Esophagus squamous epithelium (tissue), 4 donors: ENCODE data around the gene VCL.

Experiments
- POLR2A ChIP-seq, 4 donors: fragments of 450-650 bp; IDR thresholded peaks; one replicate each; pipeline ENCODE4 v1.6.1; 2017; ENCODE audit warnings: antibody characterized with exemption in 4 of 4, mild to moderate bottlenecking in 4 of 4, moderate library complexity in 3 of 4
- TF ChIP-seq, protein P1 (sequence below), 6 experiments: fragments of 450-650 bp in 4 of 6; fragments of 200-600 bp in 2 of 6; sonication (generic) in 2 of 6; IDR thresholded peaks; one replicate each; pipeline ENCODE4 v1.5.1; 2016 to 2019; ENCODE audit warnings: antibody characterized with exemption in 6 of 6, mild to moderate bottlenecking in 4 of 6, moderate library complexity in 4 of 6

- TF ChIP-seq, protein P1, sequence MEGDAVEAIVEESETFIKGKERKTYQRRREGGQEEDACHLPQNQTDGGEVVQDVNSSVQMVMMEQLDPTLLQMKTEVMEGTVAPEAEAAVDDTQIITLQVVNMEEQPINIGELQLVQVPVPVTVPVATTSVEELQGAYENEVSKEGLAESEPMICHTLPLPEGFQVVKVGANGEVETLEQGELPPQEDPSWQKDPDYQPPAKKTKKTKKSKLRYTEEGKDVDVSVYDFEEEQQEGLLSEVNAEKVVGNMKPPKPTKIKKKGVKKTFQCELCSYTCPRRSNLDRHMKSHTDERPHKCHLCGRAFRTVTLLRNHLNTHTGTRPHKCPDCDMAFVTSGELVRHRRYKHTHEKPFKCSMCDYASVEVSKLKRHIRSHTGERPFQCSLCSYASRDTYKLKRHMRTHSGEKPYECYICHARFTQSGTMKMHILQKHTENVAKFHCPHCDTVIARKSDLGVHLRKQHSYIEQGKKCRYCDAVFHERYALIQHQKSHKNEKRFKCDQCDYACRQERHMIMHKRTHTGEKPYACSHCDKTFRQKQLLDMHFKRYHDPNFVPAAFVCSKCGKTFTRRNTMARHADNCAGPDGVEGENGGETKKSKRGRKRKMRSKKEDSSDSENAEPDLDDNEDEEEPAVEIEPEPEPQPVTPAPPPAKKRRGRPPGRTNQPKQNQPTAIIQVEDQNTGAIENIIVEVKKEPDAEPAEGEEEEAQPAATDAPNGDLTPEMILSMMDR (IDR thresholded peaks at IDR 0.05): no peak
- no peak for TF ChIP-seq POLR2A (IDR thresholded peaks at IDR 0.05)
Measured at GRCh38 chr10:73950155-73950948, 47.6 kb upstream of the VCL start.
